ENCODE results near the gene CEP57L1. TPM values are rescaled to one million over a fixed set of nuclear protein-coding genes. Genes with fewer than 3 reads are reported as not detected.

CEP57L1 gene
- total RNA-seq, 1 experiment from 2014 or later, result 27.2 TPM

Other genes starting within 250 kb of the CEP57L1 start
- gene ARMC2, start 247.1 kb upstream of the CEP57L1 start, total RNA-seq (2014; rRNA removed; shearing (Covaris generic); ENCODE audit: low replicate concordance), result 0.96 and 1.8 TPM in 2 replicates
- gene SESN1, start 661 bp upstream of the CEP57L1 start, total RNA-seq (2014; rRNA removed; shearing (Covaris generic); ENCODE audit: low replicate concordance), result 3.3 and 6.1 TPM in 2 replicates